ENCODE measurements around the gene AKAP13. TPM values are rescaled to one million over a fixed set of nuclear protein-coding genes. Genes with fewer than 3 reads are reported as not detected.

The AKAP13 gene
- total RNA-seq, 1 donor from 2014 or later: 73.8 TPM

GRCh38 chr15:85579957-85580694, 199.7 kb downstream of the AKAP13 start:
- no peaks in the 10 kb centered on the region for H3K27me3 Mint-ChIP-seq (ENCODE audit: insufficient read depth, low read depth)
- H3K27ac ChIP-seq: no peak overlapping the region
- no peak overlapping the region for H2AFZ ChIP-seq (replicated peaks)
- H3K4me2 ChIP-seq: no peak overlapping the region
- no peaks in the 10 kb centered on the region for H3K27me3 ChIP-seq
- H3K9me3 ChIP-seq (ENCODE audit: low read depth): no peaks in the 10 kb centered on the region
- no peak overlapping the region for H3K4me3 ChIP-seq
- no peak overlapping the region for H3K4me3 Mint-ChIP-seq
- H3K9ac ChIP-seq: no peak overlapping the region
- no peaks in the 10 kb centered on the region for H3K9me3 Mint-ChIP-seq
- H4K20me1 ChIP-seq (ENCODE audit: low read depth): peaks cover 48% of the 10 kb centered on the region
- H3F3A ChIP-seq (ENCODE audit: low read depth): no peaks in the 10 kb centered on the region
- no peak overlapping the region for H3K27ac Mint-ChIP-seq
- H3K36me3 Mint-ChIP-seq: peaks cover 33% of the 10 kb centered on the region
- no peaks in the 10 kb centered on the region for H3K36me3 ChIP-seq
- peaks cover 25% of the 10 kb centered on the region for H3K79me2 ChIP-seq (ENCODE audit: low read depth)
- H3K4me1 ChIP-seq: peaks cover 23% of the 10 kb centered on the region
- H3K4me1 Mint-ChIP-seq: peaks cover 55% of the 10 kb centered on the region
- TF ChIP-seq EZH2phosphoT487 (IDR thresholded peaks at IDR 0.05): no peak
- no peak for TF ChIP-seq CTCF (IDR thresholded peaks at IDR 0.05)
- TF ChIP-seq EZH2 (IDR thresholded peaks at IDR 0.05): no peak
- no peak for DNase-seq (ENCODE audit: low spot score)

- Histone ChIP-seq H2AFZ (replicated peaks) (no peak overlapping the region), H3K9ac (no peak overlapping the region), H3K4me2 (no peak overlapping the region), H3K4me1 (peaks cover 23% of the 10 kb centered on the region), H3K4me3 (no peak overlapping the region), H3K36me3 (no peaks in the 10 kb centered on the region), H4K20me1 (ENCODE audit: low read depth) (peaks cover 54% of the 10 kb centered on the region), H3K27me3 (no peaks in the 10 kb centered on the region), H3K9me3 (ENCODE audit: low read depth) (no peaks in the 10 kb centered on the region), H3K27ac (no peak overlapping the region), H3K79me2 (ENCODE audit: low read depth) (peaks cover 30% of the 10 kb centered on the region), H3F3A (ENCODE audit: low read depth) (no peaks in the 10 kb centered on the region)
- Mint-ChIP-seq H3K27me3 (ENCODE audit: insufficient read depth, low read depth) (no peaks in the 10 kb centered on the region), H3K36me3 (peaks cover 31% of the 10 kb centered on the region), H3K4me1 (peaks cover 62% of the 10 kb centered on the region), H3K9me3 (no peaks in the 10 kb centered on the region), H3K4me3 (no peak overlapping the region), H3K27ac (no peak overlapping the region)
- DNase-seq (ENCODE audit: low spot score): no peak
- TF ChIP-seq EZH2 (IDR thresholded peaks at IDR 0.05) (no peak), EZH2phosphoT487 (IDR thresholded peaks at IDR 0.05) (no peak), CTCF (IDR thresholded peaks at IDR 0.05) (no peak)
Observed at GRCh38 chr15:85580879-85581278, 200.5 kb downstream of the AKAP13 start.

GRCh38 chr15:85581495-85581894, 201.1 kb downstream of the AKAP13 start:
- Mint-ChIP-seq H3K27me3 (ENCODE audit: insufficient read depth, low read depth) (no peaks in the 10 kb centered on the region), H3K27ac (peak overlapping the region; percentile 19), H3K4me1 (peaks cover 62% of the 10 kb centered on the region), H3K4me3 (no peak overlapping the region), H3K36me3 (peaks cover 35% of the 10 kb centered on the region), H3K9me3 (no peaks in the 10 kb centered on the region)
- Histone ChIP-seq H2AFZ (replicated peaks) (no peak overlapping the region), H4K20me1 (ENCODE audit: low read depth) (peaks cover 54% of the 10 kb centered on the region), H3K4me1 (peaks cover 23% of the 10 kb centered on the region), H3K9me3 (ENCODE audit: low read depth) (no peaks in the 10 kb centered on the region), H3K36me3 (no peaks in the 10 kb centered on the region), H3K79me2 (ENCODE audit: low read depth) (peaks cover 30% of the 10 kb centered on the region), H3F3A (ENCODE audit: low read depth) (no peaks in the 10 kb centered on the region), H3K4me3 (no peak overlapping the region), H3K9ac (no peak overlapping the region), H3K27ac (no peak overlapping the region), H3K27me3 (no peaks in the 10 kb centered on the region), H3K4me2 (no peak overlapping the region)
- TF ChIP-seq CTCF (IDR thresholded peaks at IDR 0.05) (no peak), EZH2phosphoT487 (IDR thresholded peaks at IDR 0.05) (no peak), EZH2 (IDR thresholded peaks at IDR 0.05) (no peak)
- DNase-seq (ENCODE audit: low spot score): no peak

All from neural progenitor cell (in vitro differentiated cells).